Right cardiac atrium (tissue), 5 donors: ENCODE results near the gene RIN3. TPM values are rescaled to one million over a fixed set of nuclear protein-coding genes. Genes with fewer than 3 reads are reported as not detected.
"Not testable (repeated sequence)": the region's sequence is repeated elsewhere in the genome, so short reads cannot be mapped to it uniquely, and the experiment has no call there.

Experiments
- ATAC-seq, 2 donors: fragments of 200-7000 bp; cut with Tn5 transposase; one replicate each; pipeline versions ENCODE4 v1.8.0 to v1.9.1; 2020; ENCODE audit warnings: moderate library complexity in 2 of 2, mild to moderate bottlenecking in 1 of 2
- DNase-seq, 3 donors: peaks; one replicate each; pipeline ENCODE4 v3.0.0-alpha.2; 2020
- H3K27ac ChIP-seq: one replicate; pipeline ENCODE4 v1.5.1; 2013; ENCODE audit warnings: mild to moderate bottlenecking, low read length, control low read depth, moderate library complexity
- H3K27me3 ChIP-seq: one replicate; pipeline ENCODE4 v1.6.1; 2013; ENCODE audit not compliant: control insufficient read depth, insufficient read depth
- H3K4me1 ChIP-seq: one replicate; pipeline ENCODE4 v1.6.1; 2013; ENCODE audit warnings: low read length; ENCODE audit not compliant: control insufficient read depth, insufficient read depth
- H3K4me3 ChIP-seq: one replicate; pipeline ENCODE4 v1.5.1; 2013; ENCODE audit warnings: low read length, control low read depth
- H3K9me3 ChIP-seq: one replicate; pipeline ENCODE4 v1.6.1; 2013; ENCODE audit warnings: low read length; ENCODE audit not compliant: control insufficient read depth
- WGBS: extraction: QIAGEN DNeasy Blood & Tissue Kit; methylation state at CpG from one replicate; pipeline ENCODE4 v1.1.7; 2013; 5-methylcytosine and 5-hydroxymethylcytosine counted together
- intact Hi-C, 4 donors: fragments of 100-400 bp; cut with DNase I; formaldehyde crosslinking; loops; one replicate each; pipeline versions ENCODE4 v1.11.0 to v1.14.0; 2022 to 2023
- polyA plus RNA-seq: library from polyadenylated mRNA; stranded (reverse); fragments of 200-250 nt; gene quantifications from one replicate; pipeline ENCODE4 v1.2.3, GENCODE V29; 2013
- total RNA-seq, 4 donors: library from RNA; stranded (reverse); fragmentation: NEBNext Ultra II Directional; extraction: Animal tissue kit (Norgen Biotek cat#: 25700); gene quantifications; one replicate each; pipeline ENCODE4 v1.2.1, GENCODE V29; 2021
- donor health status: healthy with polysubstance abuse.
- donor health status: DM: no; HTN: yes; CAD: no.
- donor health status: DM: no; HTN: no; CAD: no.
- donor health status: DM: no; HTN: yes; CAD: no; lungs with severe emphysema.
- donor health status: DM: yes; HTN: yes; CAD: no.

The RIN3 gene
- total and polyA plus RNA-seq, 5 donors, result 7.5 to 15.2 (median 14.2) TPM

DNA sequence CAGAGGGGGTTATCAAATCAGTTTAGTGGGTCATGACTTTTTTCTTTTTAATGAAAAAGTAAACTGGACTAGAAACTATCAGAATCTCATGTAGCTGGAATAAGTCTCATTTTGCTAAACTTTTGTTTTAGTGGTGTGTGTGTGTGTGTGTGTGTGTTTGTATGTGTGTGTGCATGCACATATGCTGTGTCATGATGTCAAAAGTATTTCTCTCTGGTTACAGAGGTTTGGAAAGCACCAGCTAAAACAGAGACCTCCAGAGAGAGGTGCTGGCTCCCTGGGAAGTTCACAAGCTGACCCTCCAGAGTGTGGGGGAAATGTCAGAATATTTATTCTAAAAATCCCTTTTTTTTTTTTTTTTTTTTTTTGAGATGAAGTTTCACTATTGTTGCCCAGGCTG is 120.1 kb downstream of the RIN3 start:
- ATAC-seq, result no peak
- H3K27me3 ChIP-seq, result no peaks in the 10 kb centered on the region
- H3K4me1 ChIP-seq, result peaks cover 3% of the 10 kb centered on the region
- no peak overlapping the region for H3K27ac ChIP-seq
- H3K4me3 ChIP-seq, result no peak overlapping the region
- DNase-seq, result no peak
- H3K9me3 ChIP-seq, result no peaks in the 10 kb centered on the region
- intact Hi-C loops, result no loop called here

DNA sequence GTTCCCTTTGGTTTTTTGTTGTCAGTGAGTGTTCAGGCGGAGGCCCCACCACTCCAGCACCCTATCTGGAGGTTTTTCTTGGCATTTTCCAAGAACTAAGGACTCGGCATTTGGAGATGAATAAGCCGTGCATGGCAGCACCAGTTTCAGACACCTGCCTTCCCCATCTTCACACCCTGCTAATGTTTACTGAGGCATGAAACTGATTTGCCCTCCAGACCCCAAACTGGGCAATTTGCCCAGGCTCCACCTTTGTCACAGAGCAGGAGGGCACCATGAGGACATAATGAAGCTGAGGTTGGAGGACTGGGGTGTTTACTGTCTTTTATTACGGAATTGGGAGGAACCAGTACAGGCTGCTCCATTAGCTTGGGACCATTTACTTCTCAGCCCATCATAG is 121.5 kb downstream of the RIN3 start:
- 89% methylated on average over 4 of the region's 4 CpGs for WGBS
- H3K4me3 ChIP-seq, result no peak overlapping the region
- no peak overlapping the region for H3K27ac ChIP-seq
- DNase-seq (peak in 1 of 3 donors; percentile 9), ATAC-seq (no peak)
- intact Hi-C loops, result no loop called here
- no peaks in the 10 kb centered on the region for H3K9me3 ChIP-seq
- H3K27me3 ChIP-seq, result no peaks in the 10 kb centered on the region
- H3K4me1 ChIP-seq, result peaks cover 3% of the 10 kb centered on the region

DNA sequence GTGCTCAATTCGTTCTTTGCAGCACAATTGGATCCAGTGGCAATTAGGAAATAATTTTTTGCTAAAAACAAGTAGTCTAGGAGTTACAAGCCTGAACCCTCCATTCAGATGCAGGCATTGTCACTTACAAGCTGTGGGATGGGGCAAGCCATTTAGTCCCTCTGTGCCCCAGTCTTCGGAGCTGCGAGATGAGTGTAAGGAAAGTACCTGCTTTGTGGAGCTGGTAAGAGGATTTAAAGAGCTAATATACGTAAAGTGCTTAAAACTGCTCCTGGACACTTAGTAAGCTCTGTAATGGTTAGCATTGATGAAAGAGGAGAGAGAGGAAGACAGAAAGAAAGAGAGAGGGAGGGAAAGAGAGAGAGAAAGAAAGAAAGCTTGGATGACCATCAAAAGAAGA is 122.3 kb downstream of the RIN3 start:
- intact Hi-C loops, result no loop called here
- Histone ChIP-seq H3K27me3 (no peaks in the 10 kb centered on the region), H3K4me3 (no peak overlapping the region), H3K4me1 (peaks cover 3% of the 10 kb centered on the region), H3K27ac (no peak overlapping the region), H3K9me3 (no peaks in the 10 kb centered on the region)
- WGBS, result 94% methylated on average over 4 of the region's 4 CpGs
- ATAC-seq (no peak), DNase-seq (no peak)

DNA sequence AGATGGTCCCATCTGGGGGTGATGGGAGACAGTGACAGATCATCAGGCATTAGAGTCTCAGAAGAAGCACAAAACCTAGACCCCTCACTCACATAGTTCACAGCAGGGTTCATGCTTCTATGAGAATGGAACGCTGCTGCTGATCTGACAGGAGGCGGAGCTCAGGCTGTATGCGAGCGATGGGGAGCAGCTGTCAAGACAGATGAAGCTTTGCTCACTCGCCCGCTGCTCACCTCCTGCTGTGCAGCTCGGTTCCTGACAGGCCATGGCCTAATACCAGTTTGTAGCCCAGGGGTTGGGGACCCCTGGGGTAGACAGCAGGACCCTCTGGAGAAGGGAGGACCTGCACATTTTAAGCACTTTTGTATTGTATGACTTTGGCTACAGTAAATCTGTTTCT is 123.6 kb downstream of the RIN3 start:
- WGBS, result 54% methylated on average over 7 of the region's 7 CpGs
- H3K9me3 ChIP-seq, result no peaks in the 10 kb centered on the region
- peaks cover 3% of the 10 kb centered on the region for H3K4me1 ChIP-seq
- H3K27me3 ChIP-seq, result no peaks in the 10 kb centered on the region
- H3K4me3 ChIP-seq, result no peak overlapping the region
- intact Hi-C loops, result no loop called here
- DNase-seq (peak in 1 of 3 donors; percentile 31), ATAC-seq (no peak)
- no peak overlapping the region for H3K27ac ChIP-seq

DNA sequence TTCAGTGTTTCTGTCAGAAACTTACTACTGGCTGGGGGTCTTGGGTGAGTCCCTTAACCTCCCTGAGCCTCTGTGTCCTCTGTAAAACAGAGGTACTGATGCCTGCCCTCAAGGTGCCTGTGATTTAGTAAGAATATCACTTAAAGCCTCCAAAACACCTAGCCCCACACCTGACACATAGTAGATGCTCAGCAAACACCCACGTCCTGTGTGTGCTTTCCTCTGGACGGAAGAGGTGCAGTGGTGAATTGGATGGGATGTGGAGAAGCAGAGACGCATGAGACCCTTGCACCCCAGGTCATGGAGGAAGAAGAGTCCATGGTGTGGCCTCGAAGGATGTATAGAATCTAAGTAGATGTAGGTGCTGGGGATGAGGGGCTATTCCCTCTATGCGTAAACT is 124.3 kb downstream of the RIN3 start:
- H3K4me1 ChIP-seq, result peaks cover 3% of the 10 kb centered on the region
- ATAC-seq (no peak), DNase-seq (no peak)
- no peaks in the 10 kb centered on the region for H3K9me3 ChIP-seq
- no peak overlapping the region for H3K4me3 ChIP-seq
- intact Hi-C loops, result no loop called here
- H3K27ac ChIP-seq, result no peak overlapping the region
- no peaks in the 10 kb centered on the region for H3K27me3 ChIP-seq
- 87% methylated on average over 5 of the region's 5 CpGs for WGBS

DNA sequence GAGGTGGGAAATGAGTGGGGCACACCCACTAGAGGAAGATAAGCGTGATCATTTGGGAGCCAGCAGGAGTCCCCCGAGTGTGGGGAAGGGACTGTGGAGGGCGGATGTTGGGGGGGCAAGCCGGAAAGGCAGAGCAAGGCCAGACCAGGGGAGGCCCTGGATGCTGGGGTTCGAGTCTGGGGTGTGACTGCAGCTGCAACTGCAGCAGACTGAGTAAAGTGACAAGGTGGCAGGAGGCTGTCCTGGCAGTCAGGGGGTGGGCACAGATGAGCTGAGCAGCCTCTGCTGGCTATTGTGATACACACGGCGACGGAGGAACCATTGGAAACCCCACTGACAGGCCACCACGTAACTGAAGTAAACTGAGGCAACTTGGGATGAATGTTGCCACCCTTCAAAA is 124.7 kb downstream of the RIN3 start:
- H3K9me3 ChIP-seq, result no peaks in the 10 kb centered on the region
- 87% methylated on average over 9 of the region's 9 CpGs for WGBS
- DNase-seq, result peak in 1 of 3 donors; percentile 38
- peaks cover under 1% of the 10 kb centered on the region for H3K4me1 ChIP-seq
- H3K27me3 ChIP-seq, result no peaks in the 10 kb centered on the region
- no peak overlapping the region for H3K4me3 ChIP-seq
- ATAC-seq, result no peak
- H3K27ac ChIP-seq, result no peak overlapping the region
- intact Hi-C loops, result no loop called here

DNA sequence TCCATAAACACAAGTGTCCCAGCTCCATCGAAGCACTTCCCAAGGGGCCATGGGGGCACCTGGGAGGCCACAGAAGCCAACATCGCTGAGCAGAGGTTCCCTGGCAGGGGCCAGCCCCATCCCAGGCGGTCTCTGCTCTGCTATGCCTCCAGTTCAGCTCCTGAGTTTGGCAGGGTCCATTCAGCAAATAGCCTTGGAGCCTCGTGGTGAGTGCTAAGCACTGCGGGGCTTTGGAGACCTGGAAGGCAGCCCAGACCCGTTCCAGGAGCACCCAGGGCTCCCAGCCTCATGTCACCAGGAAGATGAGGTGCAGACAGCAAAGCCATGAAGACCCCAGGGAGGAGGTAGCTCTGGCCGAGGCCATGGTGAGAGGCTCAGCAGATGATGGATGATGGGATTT is 125.3 kb downstream of the RIN3 start:
- Histone ChIP-seq H3K27me3 (no peaks in the 10 kb centered on the region), H3K4me3 (no peak overlapping the region), H3K9me3 (no peaks in the 10 kb centered on the region), H3K27ac (no peak overlapping the region), H3K4me1 (no peaks in the 10 kb centered on the region)
- DNase-seq (peak in 1 of 3 donors; percentile 62), ATAC-seq (peak; percentile 34 to 72)
- 48% methylated on average over 7 of the region's 7 CpGs for WGBS
- intact Hi-C loops, result no loop called here

DNA sequence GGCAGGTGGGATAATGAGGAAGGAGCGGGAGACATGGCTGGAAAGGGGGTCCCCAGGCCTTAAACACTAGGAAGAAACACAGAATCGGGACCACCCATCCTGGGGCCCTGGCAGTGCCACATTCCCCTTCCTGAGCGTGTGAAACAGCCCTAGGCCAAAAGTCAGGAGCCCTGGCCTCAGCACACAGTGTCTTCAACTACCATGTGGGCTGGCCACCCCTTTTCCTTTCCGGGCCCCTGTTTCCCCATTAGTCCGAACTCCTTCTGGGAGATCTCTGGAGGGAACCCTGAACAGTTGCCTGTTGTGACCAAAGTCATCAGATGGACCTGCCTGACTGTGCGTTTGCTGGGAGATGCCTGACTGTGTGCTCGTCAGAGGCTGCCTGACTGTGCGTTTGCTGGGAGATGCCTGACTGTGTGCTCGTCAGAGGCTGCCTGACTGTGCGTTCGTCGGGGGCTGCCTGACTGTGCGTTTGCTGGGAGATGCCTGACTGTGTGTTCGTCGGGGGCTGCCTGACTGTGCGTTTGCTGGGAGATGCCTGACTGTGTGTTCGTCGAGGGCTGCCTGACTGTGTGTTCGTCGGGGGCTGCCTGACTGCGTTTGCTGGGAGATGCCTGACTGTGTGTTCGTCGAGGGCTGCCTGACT is 126.0 kb downstream of the RIN3 start:
- H3K4me1 ChIP-seq, H3K9me3 ChIP-seq, ATAC-seq, H3K27ac ChIP-seq, H3K4me3 ChIP-seq, H3K27me3 ChIP-seq, intact Hi-C loops: not testable (repeated sequence)
- DNase-seq, result peak in 1 of 3 donors; percentile 23
- 92% methylated on average over 23 of the region's 23 CpGs for WGBS

DNA sequence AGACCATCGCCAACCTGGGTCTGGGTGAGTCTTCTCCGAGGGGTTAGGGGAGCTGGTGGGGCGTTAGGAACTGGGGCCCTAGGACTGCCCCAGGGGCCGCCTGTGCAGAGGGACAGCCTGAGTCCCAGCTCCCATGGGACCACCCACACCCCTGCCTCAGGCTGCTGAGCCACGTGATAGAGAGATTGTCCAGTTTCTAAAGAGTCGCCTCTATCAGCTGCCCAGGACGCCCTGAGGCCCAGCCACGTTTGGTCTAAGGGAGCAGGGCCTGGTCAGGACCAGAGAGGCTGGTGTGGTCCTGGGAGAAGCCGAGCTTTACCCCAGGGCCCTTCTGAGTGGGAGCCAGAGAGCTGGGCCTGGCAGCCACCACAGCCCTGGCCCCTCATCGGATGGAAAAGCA is 127.7 kb downstream of the RIN3 start:
- ATAC-seq, result peak in 1 of 2 donors; percentile 15
- intact Hi-C loops, result no loop called here
- no peaks in the 10 kb centered on the region for H3K27me3 ChIP-seq
- WGBS, result 90% methylated on average over 10 of the region's 10 CpGs
- DNase-seq, result no peak
- H3K27ac ChIP-seq, result no peak overlapping the region
- H3K9me3 ChIP-seq, result no peaks in the 10 kb centered on the region
- no peak overlapping the region for H3K4me3 ChIP-seq
- no peaks in the 10 kb centered on the region for H3K4me1 ChIP-seq

DNA sequence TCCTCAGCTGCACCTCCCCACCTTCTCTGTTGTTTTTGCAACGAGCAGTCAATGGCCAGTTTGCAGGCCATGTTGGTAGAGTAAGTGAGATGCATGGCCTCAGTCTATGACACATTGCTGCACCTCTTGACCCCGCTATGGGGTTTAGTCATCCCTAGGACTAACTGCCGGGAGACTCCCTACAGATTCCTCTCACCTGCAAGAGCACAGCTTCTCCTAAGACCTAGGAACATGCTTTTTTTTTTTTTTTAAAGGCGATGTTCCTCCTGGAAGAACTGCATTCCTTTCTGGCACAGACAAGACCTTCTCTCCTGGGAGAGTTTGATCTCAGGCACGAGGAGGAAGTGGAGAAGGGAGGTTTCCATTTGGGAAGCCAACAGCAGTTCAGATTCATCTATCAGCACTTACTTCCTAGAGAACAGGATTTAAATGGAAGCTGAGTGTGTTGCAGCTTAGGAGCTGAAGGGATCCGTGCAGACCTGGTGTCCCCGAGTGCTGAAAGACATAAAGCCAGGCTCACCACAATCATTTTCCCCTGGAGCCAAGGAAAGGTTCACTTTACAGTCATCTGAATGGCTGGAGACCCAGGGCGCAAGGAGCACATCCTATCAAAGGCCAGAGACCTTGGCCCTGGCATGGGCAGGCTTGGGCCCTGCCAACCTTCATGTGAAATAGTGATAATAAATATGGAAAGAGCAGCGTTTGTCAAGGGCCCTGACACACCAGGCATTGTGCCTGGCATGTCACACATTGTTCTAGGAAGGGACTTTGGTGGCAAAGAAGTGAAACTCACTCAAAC is 130.8 kb downstream of the RIN3 start:
- peak in 1 of 3 donors; percentile 10 for DNase-seq
- WGBS, result 51% methylated on average over 9 of the region's 9 CpGs
- H3K9me3 ChIP-seq, result no peaks in the 10 kb centered on the region
- no peak for ATAC-seq
- intact Hi-C loops, result no loop called here
- H3K27me3 ChIP-seq, result no peaks in the 10 kb centered on the region
- H3K4me3 ChIP-seq, result no peak overlapping the region
- no peak overlapping the region for H3K27ac ChIP-seq
- H3K4me1 ChIP-seq, result no peaks in the 10 kb centered on the region

DNA sequence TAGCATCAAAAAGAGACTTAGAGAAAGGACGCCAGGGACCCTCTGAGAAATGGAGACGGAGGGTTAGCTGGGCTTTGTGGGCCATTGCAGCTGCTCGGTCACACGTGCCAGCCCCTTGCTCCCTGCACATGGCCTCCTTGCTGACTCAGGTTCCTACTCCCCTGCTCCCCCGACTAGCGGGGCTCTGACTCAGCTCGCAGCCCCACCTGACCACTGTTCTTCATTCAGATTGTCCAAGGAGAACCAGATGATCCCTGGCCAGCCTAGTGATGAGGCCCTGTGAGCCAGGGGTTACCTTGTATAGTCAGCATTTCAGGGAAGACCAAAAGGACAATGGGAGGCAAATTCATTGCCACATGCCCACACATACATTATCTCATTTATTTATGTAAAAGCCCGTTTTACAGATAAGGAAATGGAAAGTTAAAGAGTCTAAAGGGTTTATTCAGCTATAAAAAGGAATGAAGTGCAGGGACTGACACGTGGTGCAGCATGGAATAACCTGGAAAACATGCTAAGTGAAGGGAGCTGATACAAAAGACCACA is 131.5 kb downstream of the RIN3 start:
- WGBS, result 95% methylated on average over 9 of the region's 9 CpGs
- ATAC-seq (no peak), DNase-seq (peak in 1 of 3 donors; percentile 19)
- no peaks in the 10 kb centered on the region for H3K4me1 ChIP-seq
- H3K27me3 ChIP-seq, result no peaks in the 10 kb centered on the region
- intact Hi-C loops, result no loop called here
- no peak overlapping the region for H3K27ac ChIP-seq
- no peak overlapping the region for H3K4me3 ChIP-seq
- no peaks in the 10 kb centered on the region for H3K9me3 ChIP-seq
